Neural cell (in vitro differentiated cells): ENCODE results near the gene BNIP5.

Experiments used
- CTCF ChIP-seq: fragments of 450-650 bp; IDR thresholded peaks from 2 replicates; pipeline ENCODE4 v1.5.1; 2014; ENCODE audit warnings: antibody characterized with exemption, mild to moderate bottlenecking, moderate library complexity; ENCODE audit not compliant: poor library complexity, severe bottlenecking
- EZH2 ChIP-seq: fragments of 200-600, 300-800 bp; shearing (Covaris generic), sonication (generic); IDR thresholded peaks from 2 replicates; pipeline ENCODE4 v1.6.1; 2014; ENCODE audit warnings: antibody characterized with exemption, low read length, borderline replicate concordance, mild to moderate bottlenecking; ENCODE audit not compliant: insufficient read depth, poor library complexity, severe bottlenecking

- TF ChIP-seq CTCF, result no peak
- no peak for TF ChIP-seq EZH2
Measured at GRCh38 chr6:36350681-36351571, 14.2 kb upstream of the BNIP5 start.
